T-helper 1 cell treated with Interleukin-12 subunit alpha and Interleukin-12 subunit beta and Interleukin-4 antibody, amounts not matched to agents 30 μg/mL and 1 μg/mL, for 36 hours (primary cell): ENCODE results near the gene FNDC11.
A peak's percentile ranks its signal among the peaks of the same experiment; 100 is the strongest.
"Not testable (repeated sequence)": the region's sequence is repeated elsewhere in the genome, so short reads cannot be mapped to it uniquely, and the experiment has no call there.

Experiments used
- H3K27ac Mint-ChIP-seq: one replicate; pipeline ENCODE4 v1.8.0; 2021; ENCODE audit warnings: mild to moderate bottlenecking, mixed read lengths
- H3K27me3 Mint-ChIP-seq: one replicate; pipeline ENCODE4 v1.8.0; 2021; ENCODE audit warnings: low read depth, mixed read lengths
- H3K36me3 Mint-ChIP-seq: one replicate; pipeline ENCODE4 v1.8.0; 2021; ENCODE audit warnings: low read depth, mixed read lengths
- H3K4me1 Mint-ChIP-seq: one replicate; pipeline ENCODE4 v1.8.0; 2021; ENCODE audit warnings: low read depth, mixed read lengths
- H3K4me3 Mint-ChIP-seq: one replicate; pipeline ENCODE4 v1.8.0; 2021; ENCODE audit warnings: mild to moderate bottlenecking, moderate library complexity, mixed read lengths
- H3K9me3 Mint-ChIP-seq: one replicate; pipeline ENCODE4 v1.8.0; 2021; ENCODE audit warnings: mixed read lengths

FNDC11 gene

DNA sequence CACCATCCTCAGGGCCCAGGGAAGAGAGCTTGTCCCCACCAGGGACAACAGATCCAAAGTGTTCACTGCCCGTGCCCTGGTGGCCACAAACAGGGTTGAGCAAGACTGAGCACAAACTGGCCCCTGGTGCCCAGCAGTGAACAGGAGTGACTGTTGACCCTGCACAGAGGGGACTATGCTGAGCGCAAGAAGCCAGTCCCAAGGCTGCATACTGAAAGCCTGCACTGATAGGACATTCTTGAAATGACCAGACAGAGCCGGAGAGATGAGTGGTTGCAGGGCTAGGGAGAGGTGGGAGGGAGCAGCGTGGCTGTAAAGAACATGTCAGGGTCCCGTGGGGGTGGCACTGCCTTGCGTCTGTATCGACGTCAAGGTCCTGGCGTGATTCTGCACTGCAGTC, 2.9 kb upstream of the FNDC11 start:
- Mint-ChIP-seq H3K4me3 (no peak overlapping the region), H3K27ac (peak overlapping the region; percentile 62), H3K36me3 (no peaks in the 10 kb centered on the region), H3K9me3 (no peaks in the 10 kb centered on the region), H3K27me3 (peaks cover 27% of the 10 kb centered on the region), H3K4me1 (peaks cover 8% of the 10 kb centered on the region)

DNA sequence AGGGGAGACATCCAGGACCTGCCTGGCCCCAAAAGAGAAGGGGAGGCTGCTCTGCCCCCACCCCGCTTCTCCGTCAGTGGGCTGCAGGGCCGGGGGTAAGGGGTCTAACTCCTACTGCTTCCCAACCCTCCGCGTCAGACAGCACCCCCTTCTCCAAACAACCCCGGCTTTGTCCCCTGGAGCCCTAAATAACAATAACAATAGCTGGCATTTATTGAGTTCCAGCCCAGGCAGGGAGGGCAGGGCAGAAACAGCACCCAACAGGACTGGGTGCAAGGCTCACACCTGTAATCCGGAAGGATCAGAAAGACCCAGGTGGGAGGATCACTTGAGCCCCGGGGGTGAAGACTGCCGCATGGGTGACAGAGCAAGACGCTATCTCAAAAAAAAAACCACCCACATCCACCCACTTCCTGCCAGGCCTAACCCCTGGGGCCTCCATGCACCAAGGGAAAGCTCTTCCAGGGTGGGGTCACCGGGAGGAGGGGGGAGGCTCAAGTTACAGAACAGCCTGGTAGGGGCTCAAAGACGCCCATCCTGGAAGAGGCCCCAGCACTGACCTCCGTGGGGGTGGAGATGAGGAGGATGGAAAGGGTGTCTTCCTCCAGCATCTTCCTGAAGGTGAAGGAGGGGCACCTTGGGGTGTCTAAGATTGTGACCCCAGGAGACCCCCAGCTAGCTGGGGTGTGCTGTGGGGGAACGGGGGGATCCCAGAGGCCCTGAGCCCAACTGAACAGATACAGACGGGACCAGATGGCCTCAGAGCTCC, 1.3 kb upstream of the FNDC11 start:
- peaks cover 27% of the 10 kb centered on the region for H3K27me3 Mint-ChIP-seq
- H3K4me1 Mint-ChIP-seq: peaks cover 10% of the 10 kb centered on the region
- H3K27ac Mint-ChIP-seq: peak overlapping the region; percentile 91
- H3K4me3 Mint-ChIP-seq: peak overlapping the region; percentile 72
- peaks cover 3% of the 10 kb centered on the region for H3K36me3 Mint-ChIP-seq
- H3K9me3 Mint-ChIP-seq: no peaks in the 10 kb centered on the region

DNA sequence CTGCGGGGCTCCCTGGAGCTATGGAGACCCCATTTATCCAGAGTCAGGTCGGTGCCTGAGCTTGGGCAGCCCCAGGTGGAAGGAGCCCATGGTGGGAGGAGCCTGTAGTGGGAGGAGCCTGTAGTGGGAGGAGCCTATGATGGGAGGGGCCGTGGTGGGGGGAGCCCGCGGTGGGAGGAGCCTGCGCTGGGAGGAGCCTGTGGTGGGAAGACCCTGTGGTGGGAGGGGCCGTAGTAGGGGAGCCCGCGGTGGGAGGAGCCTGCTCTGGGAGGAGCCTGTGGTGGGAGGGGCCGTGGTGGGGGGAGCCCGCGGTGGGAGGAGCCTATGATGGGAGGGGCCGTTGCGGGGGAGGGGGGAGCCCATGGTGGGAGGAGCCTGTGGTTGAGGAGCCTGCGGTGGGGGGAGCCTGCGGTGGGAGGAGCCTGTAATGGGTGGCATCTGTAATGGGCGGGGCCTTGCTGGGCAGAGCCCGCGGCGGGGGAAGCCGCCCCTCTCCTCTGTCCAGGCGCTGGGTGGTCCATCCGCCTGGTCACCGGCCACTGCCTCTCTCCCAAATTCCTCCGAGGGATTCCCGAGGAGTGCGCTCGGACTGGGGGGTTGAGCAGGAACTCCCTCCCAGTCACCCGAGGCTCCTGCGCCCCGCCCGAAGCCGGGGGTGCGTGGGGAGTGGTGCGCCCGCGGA, 567 bp upstream of the FNDC11 start:
- Mint-ChIP-seq H3K4me3 (peak overlapping the region; percentile 72), H3K27me3 (peaks cover 27% of the 10 kb centered on the region), H3K27ac (peak overlapping the region; percentile 91), H3K36me3 (peaks cover 4% of the 10 kb centered on the region), H3K4me1 (peaks cover 10% of the 10 kb centered on the region), H3K9me3 (no peaks in the 10 kb centered on the region)

DNA sequence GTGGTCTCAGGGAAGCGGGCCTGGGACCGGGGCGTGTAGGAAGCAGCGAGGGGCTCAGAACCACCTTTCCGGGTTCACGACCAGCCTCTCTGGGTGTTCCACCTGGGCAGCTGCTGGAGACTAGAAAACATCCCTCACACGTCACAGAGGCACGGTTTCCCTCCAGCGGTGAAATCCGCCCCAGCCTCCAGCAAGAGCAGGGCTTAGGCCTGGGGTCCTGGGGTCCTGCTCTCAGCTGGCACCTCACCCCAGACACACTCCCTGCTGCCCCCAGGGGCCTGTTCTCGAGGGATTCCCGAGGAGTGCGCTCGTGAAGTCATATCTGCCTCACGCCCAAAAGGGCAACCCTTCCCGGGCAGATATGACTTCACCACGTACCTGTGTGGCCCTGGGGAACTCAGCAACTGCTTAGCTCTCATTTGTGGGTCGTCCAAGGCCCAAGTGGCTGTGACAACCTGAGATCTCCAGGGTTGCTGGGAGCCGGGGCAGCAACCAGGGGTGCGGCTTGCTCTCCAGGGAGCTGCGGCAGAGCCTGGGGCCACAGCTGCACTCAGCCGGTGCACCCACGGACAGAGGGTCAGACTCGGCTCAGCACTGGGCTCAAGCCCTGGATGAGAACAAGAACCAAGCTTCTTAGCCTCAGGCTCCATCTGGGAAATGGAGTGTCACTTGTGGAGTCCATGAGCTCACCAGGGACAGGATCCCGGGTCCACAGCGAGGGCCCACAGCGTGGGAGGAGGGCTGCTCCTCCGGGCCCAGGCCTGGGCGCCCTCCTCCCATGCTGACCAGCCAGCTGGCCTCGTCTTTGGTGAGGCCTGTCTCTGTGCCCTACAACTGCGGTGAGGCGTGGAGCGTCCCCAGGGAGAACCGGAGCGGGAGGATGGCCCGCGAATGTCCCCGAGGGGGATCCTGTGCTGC, 661 bp downstream of the FNDC11 start:
- Mint-ChIP-seq H3K4me3 (peak overlapping the region; percentile 14), H3K27ac (no peak overlapping the region), H3K27me3 (peaks cover 18% of the 10 kb centered on the region), H3K36me3 (peaks cover 6% of the 10 kb centered on the region), H3K9me3 (no peaks in the 10 kb centered on the region), H3K4me1 (peaks cover 10% of the 10 kb centered on the region)

DNA sequence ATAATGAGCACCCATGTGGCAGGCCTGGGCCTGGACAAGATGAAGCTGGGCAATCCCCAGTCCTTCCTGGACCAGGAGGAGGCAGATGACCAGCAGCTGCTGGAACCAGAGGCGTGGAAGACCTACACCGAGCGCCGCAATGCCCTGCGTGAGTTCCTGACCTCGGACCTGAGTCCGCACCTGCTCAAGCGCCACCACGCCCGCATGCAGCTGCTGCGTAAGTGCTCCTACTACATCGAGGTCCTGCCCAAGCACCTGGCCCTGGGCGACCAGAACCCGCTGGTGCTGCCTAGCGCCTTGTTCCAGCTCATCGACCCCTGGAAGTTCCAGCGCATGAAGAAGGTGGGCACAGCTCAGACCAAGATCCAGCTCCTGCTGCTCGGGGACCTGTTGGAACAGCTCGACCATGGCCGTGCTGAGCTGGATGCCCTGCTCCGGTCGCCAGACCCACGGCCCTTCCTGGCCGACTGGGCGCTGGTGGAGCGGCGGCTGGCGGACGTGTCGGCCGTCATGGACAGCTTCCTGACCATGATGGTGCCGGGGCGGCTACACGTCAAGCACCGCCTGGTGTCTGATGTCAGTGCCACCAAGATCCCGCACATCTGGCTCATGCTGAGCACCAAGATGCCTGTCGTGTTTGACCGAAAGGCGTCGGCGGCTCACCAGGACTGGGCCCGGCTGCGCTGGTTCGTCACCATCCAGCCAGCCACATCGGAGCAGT, 1.9 kb downstream of the FNDC11 start:
- Mint-ChIP-seq H3K36me3 (peaks cover 11% of the 10 kb centered on the region), H3K4me1 (peaks cover 10% of the 10 kb centered on the region), H3K27ac (no peak overlapping the region), H3K27me3 (peaks cover 9% of the 10 kb centered on the region), H3K9me3 (no peaks in the 10 kb centered on the region), H3K4me3 (no peak overlapping the region)

DNA sequence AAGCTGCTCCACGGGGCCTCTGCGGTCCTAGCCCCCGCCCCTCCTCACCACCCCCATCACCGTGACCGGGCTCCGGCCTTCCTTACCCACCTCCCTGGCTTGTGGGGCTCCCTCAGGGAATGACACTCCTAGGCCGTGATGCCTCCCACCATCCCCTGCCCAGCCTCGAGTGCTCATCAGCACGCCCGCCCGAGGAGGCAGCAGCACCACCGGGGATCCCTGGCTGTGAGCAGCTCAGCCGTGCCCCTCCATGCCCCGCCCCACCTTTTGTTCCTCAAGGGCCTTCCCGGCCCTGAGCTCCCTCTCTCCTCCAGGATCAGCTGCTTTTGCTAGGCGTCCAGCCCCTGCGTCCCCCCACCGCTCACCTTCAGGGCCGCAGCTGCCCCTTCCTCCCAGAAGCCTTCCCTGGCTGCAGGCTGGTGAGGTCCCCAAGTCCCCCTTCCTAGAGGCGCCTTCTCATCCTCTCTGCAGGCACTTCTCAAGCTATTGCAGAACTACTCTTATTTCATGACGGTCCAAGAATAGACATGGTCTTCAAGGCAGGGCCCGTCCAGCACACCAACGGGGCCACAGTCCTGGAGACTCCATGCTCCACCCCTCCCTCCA, 3.0 kb downstream of the FNDC11 start:
- H3K27me3 Mint-ChIP-seq: peaks cover 6% of the 10 kb centered on the region
- no peaks in the 10 kb centered on the region for H3K9me3 Mint-ChIP-seq
- H3K4me1 Mint-ChIP-seq: peaks cover 7% of the 10 kb centered on the region
- peaks cover 13% of the 10 kb centered on the region for H3K36me3 Mint-ChIP-seq
- H3K4me3 Mint-ChIP-seq: no peak overlapping the region
- no peak overlapping the region for H3K27ac Mint-ChIP-seq

DNA sequence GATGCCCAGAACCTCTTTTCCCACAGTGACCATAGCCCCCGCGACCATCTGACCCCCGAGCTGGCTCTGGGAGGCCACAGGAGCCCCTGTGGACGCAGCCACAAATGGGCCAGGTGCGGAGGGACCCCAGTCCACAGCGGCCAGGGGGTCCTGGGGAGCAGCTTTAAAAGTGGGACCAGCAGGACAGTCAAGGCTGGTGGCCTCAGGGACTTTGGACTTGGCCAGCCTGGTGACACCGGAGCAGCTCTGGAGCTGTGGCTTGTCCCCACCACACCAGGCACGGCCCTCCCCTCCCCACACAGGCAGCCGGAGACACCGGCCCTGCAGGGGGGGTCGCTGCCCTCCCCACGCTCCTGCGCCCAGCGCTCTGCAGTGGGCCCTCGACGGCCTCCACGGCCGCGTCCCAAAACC, 3.5 kb downstream of the FNDC11 start:
- no peaks in the 10 kb centered on the region for H3K9me3 Mint-ChIP-seq
- no peak overlapping the region for H3K27ac Mint-ChIP-seq
- peaks cover 13% of the 10 kb centered on the region for H3K36me3 Mint-ChIP-seq
- no peak overlapping the region for H3K4me3 Mint-ChIP-seq
- H3K27me3 Mint-ChIP-seq: peaks cover 5% of the 10 kb centered on the region
- H3K4me1 Mint-ChIP-seq: peaks cover 6% of the 10 kb centered on the region

DNA sequence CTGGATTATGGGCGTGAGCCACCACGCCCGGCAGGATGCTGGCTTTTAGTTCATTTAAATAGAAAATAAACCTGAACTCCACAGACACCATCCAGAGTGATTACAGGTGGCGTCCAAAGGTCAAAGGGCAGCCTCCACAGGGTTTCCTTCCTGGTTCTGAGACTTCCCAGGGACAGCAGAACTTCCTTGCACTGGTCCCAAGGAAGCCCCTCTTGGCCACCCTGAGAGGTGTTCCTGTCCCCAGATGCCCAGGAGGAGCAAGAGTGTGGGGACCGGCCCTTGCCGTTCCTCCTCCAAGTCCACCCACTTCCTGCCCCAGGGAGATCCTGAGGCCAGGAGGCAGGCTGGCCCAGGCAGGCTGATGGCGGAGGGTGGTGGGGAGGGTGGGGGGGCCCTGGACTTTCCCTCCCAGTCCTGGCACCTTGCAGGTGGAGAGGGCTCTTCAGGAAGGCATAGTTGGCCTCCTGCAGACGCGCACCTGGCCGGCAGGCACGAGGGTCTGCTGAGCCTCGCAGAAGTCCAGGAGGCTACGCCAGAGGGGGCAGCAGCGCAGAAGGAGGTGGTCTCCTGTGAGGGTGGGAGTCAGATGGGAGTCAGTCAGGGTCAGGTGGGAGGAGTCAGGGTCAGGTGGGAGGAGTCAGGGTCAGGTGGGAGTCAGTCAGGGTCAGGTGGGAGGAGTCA, 5.0 kb downstream of the FNDC11 start:
- Mint-ChIP-seq H3K4me1 (peaks cover 1% of the 10 kb centered on the region), H3K4me3 (no peak overlapping the region), H3K27me3 (no peaks in the 10 kb centered on the region), H3K36me3 (peaks cover 13% of the 10 kb centered on the region), H3K27ac (no peak overlapping the region), H3K9me3 (no peaks in the 10 kb centered on the region)

DNA sequence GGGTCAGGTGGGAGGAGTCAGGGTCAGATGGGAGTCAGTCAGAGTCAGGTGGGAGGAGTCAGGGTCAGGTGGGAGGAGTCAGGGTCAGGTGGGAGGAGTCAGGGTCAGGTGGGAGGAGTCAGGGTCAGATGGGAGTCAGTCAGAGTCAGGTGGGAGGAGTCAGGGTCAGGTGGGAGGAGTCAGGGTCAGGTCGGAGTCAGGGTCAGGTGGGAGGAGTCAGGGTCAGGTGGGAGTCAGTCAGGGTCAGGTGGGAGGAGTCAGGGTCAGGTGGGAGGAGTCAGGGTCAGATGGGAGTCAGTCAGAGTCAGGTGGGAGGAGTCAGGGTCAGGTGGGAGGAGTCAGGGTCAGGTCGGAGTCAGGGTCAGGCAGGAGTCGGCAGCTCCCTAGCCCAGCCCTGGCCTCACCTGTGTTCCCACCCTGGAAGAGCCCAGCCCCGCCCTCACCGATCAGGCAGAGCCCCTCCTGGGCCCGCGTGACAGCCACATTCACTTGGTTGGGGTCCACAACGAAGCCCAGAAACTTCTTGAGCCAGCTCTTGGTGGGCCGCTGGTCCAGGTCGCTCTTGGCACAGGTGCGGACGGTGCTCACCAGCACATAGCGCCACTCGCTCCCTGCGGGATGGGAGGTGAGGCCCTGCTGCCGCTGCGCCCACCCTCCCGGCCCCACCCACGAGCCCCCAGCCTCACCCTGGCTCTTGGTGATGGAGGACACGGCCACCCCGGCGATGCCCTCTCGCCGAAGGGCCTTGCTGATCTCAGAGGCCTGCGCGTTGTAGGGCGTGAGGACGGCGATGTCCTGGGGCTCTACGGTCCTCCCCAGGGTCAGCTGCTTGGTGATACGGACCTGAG, 5.8 kb downstream of the FNDC11 start:
- not testable (repeated sequence) for H3K9me3 Mint-ChIP-seq, H3K4me3 Mint-ChIP-seq, H3K4me1 Mint-ChIP-seq, H3K27ac Mint-ChIP-seq, H3K27me3 Mint-ChIP-seq
- peaks cover 15% of the 10 kb centered on the region for H3K36me3 Mint-ChIP-seq

DNA sequence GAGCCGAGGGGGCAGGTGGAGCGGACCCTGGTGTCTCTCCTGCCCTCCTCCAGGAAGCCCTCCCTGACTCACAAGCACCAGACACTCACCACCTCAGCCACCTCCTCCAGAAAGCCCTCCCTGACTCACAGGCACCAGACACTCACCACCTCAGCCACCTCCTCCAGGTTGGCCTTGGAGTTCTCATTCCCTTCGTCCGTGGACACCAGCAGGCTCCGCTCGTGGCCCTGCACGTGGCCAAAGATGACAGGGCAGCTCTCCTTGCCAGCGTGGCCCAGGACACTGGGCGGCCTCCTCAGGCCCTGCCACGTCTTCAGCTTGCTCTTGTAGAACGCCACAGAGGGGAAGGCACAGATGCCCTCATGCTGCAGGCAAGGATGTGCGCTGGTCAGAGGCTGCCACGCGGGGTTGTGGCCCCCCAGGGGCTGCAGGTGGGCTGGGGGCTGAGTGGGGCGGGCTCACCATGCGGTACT, 6.4 kb downstream of the FNDC11 start:
- peaks cover 1% of the 10 kb centered on the region for H3K4me1 Mint-ChIP-seq
- H3K4me3 Mint-ChIP-seq: no peak overlapping the region
- H3K27ac Mint-ChIP-seq: no peak overlapping the region
- no peaks in the 10 kb centered on the region for H3K27me3 Mint-ChIP-seq
- H3K36me3 Mint-ChIP-seq: peaks cover 15% of the 10 kb centered on the region
- H3K9me3 Mint-ChIP-seq: no peaks in the 10 kb centered on the region

DNA sequence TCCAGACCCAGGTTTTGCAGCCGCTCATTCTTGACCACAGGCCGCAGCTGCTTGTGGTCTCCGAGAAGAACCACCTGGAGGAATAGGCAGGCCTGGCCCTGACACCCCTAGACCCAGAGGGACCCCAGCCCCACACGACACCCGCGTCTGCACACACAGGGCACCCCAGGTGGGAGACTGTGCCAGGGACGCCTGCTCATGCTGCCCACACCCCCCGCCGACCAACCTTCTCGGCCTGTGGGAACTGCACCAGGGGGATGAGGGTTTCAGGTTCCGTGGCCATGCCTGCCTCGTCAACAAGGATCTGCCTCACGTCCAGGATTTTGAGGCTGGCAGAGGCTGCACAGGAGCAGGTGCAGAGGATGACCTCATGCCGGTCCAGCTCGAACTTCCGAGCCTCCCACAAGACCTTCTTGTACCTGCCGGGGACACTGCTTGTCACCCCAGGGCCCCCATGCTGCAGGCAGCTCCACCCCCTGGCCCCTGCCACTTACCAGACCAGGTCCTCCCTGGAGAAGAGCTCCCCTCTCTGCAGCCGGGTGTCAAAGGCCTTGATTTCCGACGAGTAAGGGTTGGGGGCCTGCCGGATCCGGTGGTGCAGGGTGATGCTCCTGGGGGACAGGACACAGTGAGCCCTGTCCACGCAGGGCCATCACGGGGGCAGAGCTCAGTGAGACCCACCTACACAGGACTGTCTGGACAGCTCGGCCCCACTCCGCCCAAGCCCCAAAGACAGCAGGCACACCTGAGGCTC, 7.1 kb downstream of the FNDC11 start:
- Mint-ChIP-seq H3K4me3 (no peak overlapping the region), H3K9me3 (no peaks in the 10 kb centered on the region), H3K4me1 (peaks cover 1% of the 10 kb centered on the region), H3K36me3 (peaks cover 18% of the 10 kb centered on the region), H3K27me3 (no peaks in the 10 kb centered on the region), H3K27ac (no peak overlapping the region)
